SJSA1 (cell line): ENCODE measurements around the gene PBX3. TPM values are rescaled to one million over a fixed set of nuclear protein-coding genes. Genes with fewer than 3 reads are reported as not detected.

Experiments
- DNase-seq, 2 experiments: peaks; one replicate each; pipeline ENCODE4 v3.0.0-alpha.2; 2015 to 2020; ENCODE audit warnings: low spot score in 2 of 2, low read depth in 1 of 2
- H3K27ac ChIP-seq: fragments of 250-450 bp; sonication (Bioruptor Pico); 2 replicates; pipeline ENCODE4 v1.5.1; 2020; ENCODE audit warnings: mild to moderate bottlenecking, moderate library complexity
- H3K27me3 ChIP-seq: fragments of 250-450 bp; sonication (Bioruptor Pico); replicated peaks from 2 replicates; pipeline ENCODE4 v1.5.1; 2020; ENCODE audit warnings: mild to moderate bottlenecking, moderate library complexity
- H3K36me3 ChIP-seq: fragments of 250-450 bp; sonication (Bioruptor Pico); 2 replicates; pipeline ENCODE4 v1.5.1; 2020; ENCODE audit warnings: mild to moderate bottlenecking
- H3K4me1 ChIP-seq: fragments of 250-450 bp; sonication (Bioruptor Pico); replicated peaks from 2 replicates; pipeline ENCODE4 v1.6.1; 2021; ENCODE audit warnings: mild to moderate bottlenecking
- H3K4me3 ChIP-seq: fragments of 250-450 bp; sonication (Bioruptor Pico); 2 replicates; pipeline ENCODE4 v1.5.1; 2020; ENCODE audit warnings: mild to moderate bottlenecking
- H3K9me3 ChIP-seq: fragments of 250-450 bp; sonication (Bioruptor Pico); replicated peaks from 2 replicates; pipeline ENCODE4 v1.5.1; 2020; ENCODE audit warnings: mild to moderate bottlenecking
- total RNA-seq: library from RNA; depleted of rRNA; stranded (reverse); fragments of >200 nt; shearing (Covaris generic); gene quantifications from 2 replicates; pipeline ENCODE4 v1.2.3, GENCODE V29; 2014; rRNA removed

Gene PBX3
- total RNA-seq, 1 experiment from 2014 or later, result 15.1 TPM

- Histone ChIP-seq H3K27ac (no peak overlapping the region), H3K27me3 (peaks cover 5% of the 10 kb centered on the region; the same call in 1 of the 2 replicates), H3K36me3 (no peaks in the 10 kb centered on the region), H3K4me3 (no peak overlapping the region), H3K4me1 (no peaks in the 10 kb centered on the region), H3K9me3 (no peaks in the 10 kb centered on the region)
- no peak for DNase-seq
Observed at GRCh38 chr9:125999504-125999881, 252.3 kb downstream of the PBX3 start.

GRCh38 chr9:126000256-126000655 is 253.1 kb downstream of the PBX3 start:
- H3K36me3 ChIP-seq, result no peaks in the 10 kb centered on the region
- no peak overlapping the region for H3K4me3 ChIP-seq
- H3K27ac ChIP-seq, result no peak overlapping the region
- H3K27me3 ChIP-seq, result peaks cover 5% of the 10 kb centered on the region; the same call in 1 of the 2 replicates
- DNase-seq, result no peak
- H3K4me1 ChIP-seq, result no peaks in the 10 kb centered on the region
- no peaks in the 10 kb centered on the region for H3K9me3 ChIP-seq

- Histone ChIP-seq H3K4me3 (no peak overlapping the region), H3K9me3 (no peaks in the 10 kb centered on the region), H3K27me3 (peaks cover 2% of the 10 kb centered on the region; the same call in 1 of the 2 replicates), H3K4me1 (no peaks in the 10 kb centered on the region), H3K36me3 (no peaks in the 10 kb centered on the region), H3K27ac (no peak overlapping the region)
- DNase-seq, result no peak
Observed at GRCh38 chr9:126000731-126001580, 253.8 kb downstream of the PBX3 start.

- no peak for DNase-seq
- Histone ChIP-seq H3K9me3 (no peaks in the 10 kb centered on the region), H3K4me1 (no peaks in the 10 kb centered on the region), H3K36me3 (no peaks in the 10 kb centered on the region), H3K27me3 (peaks cover under 1% of the 10 kb centered on the region; the same call in 1 of the 2 replicates), H3K27ac (no peak overlapping the region), H3K4me3 (no peak overlapping the region)
Observed at GRCh38 chr9:126001581-126002225, 254.5 kb downstream of the PBX3 start.

- Histone ChIP-seq H3K27ac (no peak overlapping the region), H3K4me3 (no peak overlapping the region), H3K36me3 (no peaks in the 10 kb centered on the region), H3K9me3 (no peaks in the 10 kb centered on the region; the same call in 1 of the 2 replicates), H3K4me1 (no peaks in the 10 kb centered on the region), H3K27me3 (no peaks in the 10 kb centered on the region)
- no peak for DNase-seq
Observed at GRCh38 chr9:126002476-126003350, 255.5 kb downstream of the PBX3 start.

- Histone ChIP-seq H3K27ac (no peak overlapping the region), H3K4me3 (no peak overlapping the region), H3K36me3 (no peaks in the 10 kb centered on the region), H3K27me3 (no peaks in the 10 kb centered on the region), H3K4me1 (no peaks in the 10 kb centered on the region), H3K9me3 (peaks cover 9% of the 10 kb centered on the region; the same call in 1 of the 2 replicates)
- DNase-seq, result no peak
Observed at GRCh38 chr9:126009047-126009446, 261.9 kb downstream of the PBX3 start.

- no peaks in the 10 kb centered on the region for H3K27me3 ChIP-seq
- H3K4me3 ChIP-seq, result no peak overlapping the region
- no peak overlapping the region for H3K27ac ChIP-seq
- DNase-seq, result no peak
- H3K4me1 ChIP-seq, result no peaks in the 10 kb centered on the region
- no peaks in the 10 kb centered on the region for H3K36me3 ChIP-seq
- H3K9me3 ChIP-seq, result 0 out of 2 replicates have a peak, but pooled peaks cover 2% of the 10 kb centered on the region
Observed at GRCh38 chr9:126014726-126015125, 267.6 kb downstream of the PBX3 start.

- Histone ChIP-seq H3K4me3 (no peak overlapping the region), H3K27me3 (no peaks in the 10 kb centered on the region; the same call in 1 of the 2 replicates), H3K27ac (no peak overlapping the region), H3K4me1 (no peaks in the 10 kb centered on the region), H3K36me3 (no peaks in the 10 kb centered on the region), H3K9me3 (no peaks in the 10 kb centered on the region)
- no peak for DNase-seq
Observed at GRCh38 chr9:126015424-126015823, 268.3 kb downstream of the PBX3 start.

- H3K27ac ChIP-seq, result no peak overlapping the region
- H3K9me3 ChIP-seq, result no peaks in the 10 kb centered on the region
- no peak overlapping the region for H3K4me3 ChIP-seq
- no peaks in the 10 kb centered on the region; the same call in 1 of the 2 replicates for H3K27me3 ChIP-seq
- H3K36me3 ChIP-seq, result no peaks in the 10 kb centered on the region
- DNase-seq, result no peak
- no peaks in the 10 kb centered on the region for H3K4me1 ChIP-seq
Observed at GRCh38 chr9:126016579-126017290, 269.6 kb downstream of the PBX3 start.

Other genes starting within 250 kb of the PBX3 start
- gene MAPKAP1, start 40.2 kb upstream of the PBX3 start, total RNA-seq, result 76.2 and 88.5 TPM in 2 replicates